PFSK-1 (cell line): ENCODE data around the gene AFTPH.

Experiments
- FOXP2 ChIP-seq: optimal IDR thresholded peaks from 2 replicates; pipeline ENCODE3; 2011; ENCODE audit warnings: borderline replicate concordance, control low read depth, inconsistent platforms; ENCODE audit not compliant: insufficient read depth; ENCODE audit errors: extremely low read length, extremely low read depth
- POLR2AphosphoS5 ChIP-seq: IDR thresholded peaks from 2 replicates; pipeline ENCODE4 v1.6.1; 2012; ENCODE audit warnings: low read depth, mild to moderate bottlenecking, control low read depth, low read length, moderate library complexity
- SIN3A ChIP-seq: IDR thresholded peaks from 2 replicates; pipeline ENCODE4 v1.6.1; 2012; ENCODE audit warnings: mild to moderate bottlenecking, low read length, moderate library complexity, borderline replicate concordance; ENCODE audit not compliant: insufficient read depth
- TAF1 ChIP-seq: IDR thresholded peaks from 2 replicates; pipeline ENCODE4 v1.6.1; 2012; ENCODE audit warnings: low read length, control low read depth, borderline replicate concordance; ENCODE audit not compliant: insufficient read depth
- TF ChIP-seq, protein P1 (sequence below), 2 experiments: IDR thresholded peaks; 2 replicates each; pipeline versions ENCODE4 v1.6.1 to v1.8.0; 2011 to 2012; ENCODE audit warnings: low read depth in 2 of 2, low read length in 2 of 2, control low read depth in 1 of 2, inconsistent platforms in 1 of 2, mild to moderate bottlenecking in 1 of 2, moderate library complexity in 1 of 2; ENCODE audit not compliant: insufficient read depth in 1 of 2

AFTPH gene

DNA sequence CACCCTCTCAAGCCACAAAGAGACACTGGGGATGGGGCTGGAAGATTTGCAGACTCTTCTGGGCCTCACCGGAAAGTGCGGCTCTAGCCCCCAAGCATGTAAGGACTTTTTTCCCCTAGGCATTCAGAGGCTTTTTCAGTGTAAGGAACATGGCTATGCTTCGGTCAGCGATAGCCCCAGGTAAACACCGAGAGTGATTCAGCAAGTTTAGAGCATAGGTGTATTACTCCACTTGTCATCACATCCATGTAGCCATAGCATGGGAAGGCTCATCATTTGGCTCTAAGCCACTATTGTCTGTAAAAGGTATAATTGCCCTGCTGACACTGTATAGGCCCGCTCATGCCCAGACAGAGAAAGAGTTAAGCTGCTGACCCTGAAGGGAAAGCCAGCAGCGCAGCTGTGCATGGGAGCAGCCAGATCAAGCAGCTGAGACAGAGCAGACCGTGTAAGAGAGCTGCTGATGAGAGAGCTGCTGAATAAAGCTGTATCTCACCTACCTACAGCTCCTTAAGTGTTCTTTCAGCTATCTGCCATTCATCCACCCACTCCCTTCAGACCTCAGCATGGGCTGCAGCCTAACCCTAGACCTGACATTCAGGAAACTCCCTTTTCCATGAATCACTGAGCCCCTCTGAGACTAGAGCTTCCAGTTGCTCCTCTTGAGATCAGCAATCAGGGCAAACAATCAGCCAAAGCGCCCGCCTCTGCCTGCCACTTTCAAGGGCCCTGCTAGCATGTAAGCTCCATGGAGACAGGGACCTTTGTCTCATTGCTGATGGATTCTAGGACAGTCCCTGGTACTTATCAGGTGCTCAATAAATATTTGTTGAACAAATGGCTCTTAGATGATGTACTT lies 44.6 kb upstream of the AFTPH start:
- no peak for TF ChIP-seq TAF1
- TF ChIP-seq FOXP2: no peak
- TF ChIP-seq, protein P1, sequence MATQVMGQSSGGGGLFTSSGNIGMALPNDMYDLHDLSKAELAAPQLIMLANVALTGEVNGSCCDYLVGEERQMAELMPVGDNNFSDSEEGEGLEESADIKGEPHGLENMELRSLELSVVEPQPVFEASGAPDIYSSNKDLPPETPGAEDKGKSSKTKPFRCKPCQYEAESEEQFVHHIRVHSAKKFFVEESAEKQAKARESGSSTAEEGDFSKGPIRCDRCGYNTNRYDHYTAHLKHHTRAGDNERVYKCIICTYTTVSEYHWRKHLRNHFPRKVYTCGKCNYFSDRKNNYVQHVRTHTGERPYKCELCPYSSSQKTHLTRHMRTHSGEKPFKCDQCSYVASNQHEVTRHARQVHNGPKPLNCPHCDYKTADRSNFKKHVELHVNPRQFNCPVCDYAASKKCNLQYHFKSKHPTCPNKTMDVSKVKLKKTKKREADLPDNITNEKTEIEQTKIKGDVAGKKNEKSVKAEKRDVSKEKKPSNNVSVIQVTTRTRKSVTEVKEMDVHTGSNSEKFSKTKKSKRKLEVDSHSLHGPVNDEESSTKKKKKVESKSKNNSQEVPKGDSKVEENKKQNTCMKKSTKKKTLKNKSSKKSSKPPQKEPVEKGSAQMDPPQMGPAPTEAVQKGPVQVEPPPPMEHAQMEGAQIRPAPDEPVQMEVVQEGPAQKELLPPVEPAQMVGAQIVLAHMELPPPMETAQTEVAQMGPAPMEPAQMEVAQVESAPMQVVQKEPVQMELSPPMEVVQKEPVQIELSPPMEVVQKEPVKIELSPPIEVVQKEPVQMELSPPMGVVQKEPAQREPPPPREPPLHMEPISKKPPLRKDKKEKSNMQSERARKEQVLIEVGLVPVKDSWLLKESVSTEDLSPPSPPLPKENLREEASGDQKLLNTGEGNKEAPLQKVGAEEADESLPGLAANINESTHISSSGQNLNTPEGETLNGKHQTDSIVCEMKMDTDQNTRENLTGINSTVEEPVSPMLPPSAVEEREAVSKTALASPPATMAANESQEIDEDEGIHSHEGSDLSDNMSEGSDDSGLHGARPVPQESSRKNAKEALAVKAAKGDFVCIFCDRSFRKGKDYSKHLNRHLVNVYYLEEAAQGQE (IDR thresholded peaks at IDR 0.05; ENCODE audit: insufficient read depth in 1 of 2, low read depth in 2 of 2, low read length in 2 of 2): no peak
- TF ChIP-seq SIN3A: no peak
- TF ChIP-seq POLR2AphosphoS5: no peak

DNA sequence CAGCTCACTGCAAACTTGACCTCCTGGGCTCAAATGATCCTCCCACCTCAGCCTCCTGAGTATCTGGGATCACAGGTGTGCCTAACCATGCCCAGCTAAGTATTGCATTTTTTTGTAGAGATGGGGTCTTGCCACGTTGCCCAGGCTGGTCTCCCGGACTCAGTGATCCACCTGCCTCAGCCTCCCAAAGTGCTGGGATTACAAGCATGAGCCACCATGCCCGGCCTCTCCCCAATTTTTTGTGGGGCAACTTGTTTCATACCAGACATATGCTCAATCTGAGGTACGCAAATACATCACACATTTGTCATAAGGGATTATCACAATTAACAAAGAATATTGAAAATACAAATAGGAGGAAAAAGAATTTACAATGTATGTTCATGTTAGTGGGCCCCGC lies 42.5 kb upstream of the AFTPH start:
- TF ChIP-seq FOXP2 (no peak), SIN3A (no peak), TAF1 (no peak), POLR2AphosphoS5 (no peak)
- TF ChIP-seq, protein P1 (IDR thresholded peaks at IDR 0.05; ENCODE audit: insufficient read depth in 1 of 2, low read depth in 2 of 2, low read length in 2 of 2): no peak

DNA sequence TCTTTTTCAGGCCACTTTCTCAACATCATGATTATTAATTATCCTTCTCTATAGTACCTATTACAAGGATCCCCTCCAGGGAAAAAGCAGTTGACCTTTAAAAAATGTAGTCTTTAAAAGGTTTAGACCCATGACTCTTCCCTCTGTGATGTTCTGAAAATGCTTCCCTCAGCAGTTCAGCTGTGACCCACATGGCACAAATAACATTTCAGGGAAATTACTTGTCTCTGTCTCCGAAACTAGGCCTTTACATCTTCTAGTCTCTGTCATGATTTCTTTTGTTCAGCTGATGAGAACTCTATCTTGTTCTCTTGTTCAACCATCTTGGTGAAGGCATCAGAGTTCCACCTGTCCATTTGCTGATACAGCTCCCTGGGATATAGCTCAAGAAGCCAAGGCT lies 41.9 kb upstream of the AFTPH start:
- TF ChIP-seq FOXP2 (no peak), POLR2AphosphoS5 (no peak), SIN3A (no peak), TAF1 (no peak)
- TF ChIP-seq, protein P1 (IDR thresholded peaks at IDR 0.05; ENCODE audit: insufficient read depth in 1 of 2, low read depth in 2 of 2, low read length in 2 of 2): no peak

DNA sequence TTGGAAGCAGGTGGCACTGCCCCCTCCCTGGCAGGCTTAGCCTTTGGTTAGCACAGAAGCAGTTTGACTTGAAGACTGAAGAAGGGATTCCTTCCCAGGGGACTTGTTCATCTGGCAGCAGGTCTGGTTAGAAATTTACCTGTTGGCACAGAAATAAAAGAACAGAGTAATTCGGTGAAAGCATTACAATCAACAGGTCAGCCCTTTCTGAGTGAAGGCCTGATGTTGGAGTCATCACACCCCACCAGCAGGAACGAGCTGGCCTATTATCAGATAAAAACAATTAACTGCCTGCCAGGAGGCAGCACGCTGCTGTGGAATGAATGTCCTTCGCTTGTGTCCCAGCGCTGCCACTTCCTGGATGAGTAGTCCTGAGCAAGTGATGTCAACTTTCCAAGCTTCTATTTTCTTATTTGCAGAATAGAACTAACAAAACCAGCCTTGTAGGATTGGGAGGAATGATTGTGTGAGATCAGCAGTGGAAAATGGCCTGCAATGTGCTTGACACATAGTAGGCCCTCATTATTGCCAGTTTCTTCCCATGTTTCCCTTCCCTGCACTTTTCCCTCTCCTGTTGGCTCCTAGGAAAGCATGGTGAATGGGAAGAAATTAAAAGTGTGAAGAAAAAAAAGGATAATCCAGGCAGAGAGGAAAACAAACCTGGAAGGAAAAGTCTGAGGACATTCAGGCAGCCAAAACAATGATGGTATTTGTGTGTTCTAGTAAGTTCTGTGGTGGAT lies 41.2 kb upstream of the AFTPH start:
- TF ChIP-seq, protein P1 (IDR thresholded peaks at IDR 0.05; ENCODE audit: insufficient read depth in 1 of 2, low read depth in 2 of 2, low read length in 2 of 2): no peak
- TF ChIP-seq POLR2AphosphoS5 (no peak), SIN3A (no peak), FOXP2 (no peak), TAF1 (no peak)
